HG03558 (cell line): ENCODE data around the gene GRB2.
"Not testable (repeated sequence)": the region's sequence is repeated elsewhere in the genome, so short reads cannot be mapped to it uniquely, and the experiment has no call there.

Experiments
- ATAC-seq: cut with Tn5 transposase; IDR thresholded peaks from one replicate; pipeline ENCODE4 v1.9.1; 2021; ENCODE audit warnings: moderate number of reproducible peaks; ENCODE audit not compliant: unreplicated experiment; ENCODE audit errors: extremely low read depth

The GRB2 gene

GRCh38 chr17:75405365-75406221 is at the start of gene GRB2:
TSS of gene GRB2 (minus strand) at chr17:75405678. CDS start at chr17:75393628, 12,050 bp downstream.
- peak; percentile 52 for ATAC-seq

- not testable (repeated sequence) for ATAC-seq
These were observed 49.2 kb upstream of the GRB2 start for GRCh38 chr17:75454672-75455071.

- no peak for ATAC-seq
These were observed 48.7 kb upstream of the GRB2 start for GRCh38 chr17:75454193-75454592.

GRCh38 chr17:75450270-75450669 is 44.8 kb upstream of the GRB2 start:
- no peak for ATAC-seq

GRCh38 chr17:75447951-75448856 is 42.7 kb upstream of the GRB2 start:
- ATAC-seq, result no peak

GRCh38 chr17:75445896-75446295 is 40.4 kb upstream of the GRB2 start:
- ATAC-seq, result not testable (repeated sequence)

- no peak for ATAC-seq
These were observed 39.8 kb upstream of the GRB2 start for GRCh38 chr17:75445296-75445695.

- ATAC-seq, result no peak
These were observed 37.0 kb upstream of the GRB2 start for GRCh38 chr17:75442168-75443103.

- no peak for ATAC-seq
These were observed 35.4 kb upstream of the GRB2 start for GRCh38 chr17:75440738-75441448.

- ATAC-seq, result no peak
These were observed 33.8 kb upstream of the GRB2 start for GRCh38 chr17:75439287-75439686.

GRCh38 chr17:75437404-75437803 is 31.9 kb upstream of the GRB2 start:
- not testable (repeated sequence) for ATAC-seq

GRCh38 chr17:75434433-75434832 is 29.0 kb upstream of the GRB2 start:
- ATAC-seq, result not testable (repeated sequence)

- no peak for ATAC-seq
These were observed 27.8 kb upstream of the GRB2 start for GRCh38 chr17:75433218-75433783.

- ATAC-seq, result no peak
These were observed 24.9 kb upstream of the GRB2 start for GRCh38 chr17:75430159-75430974.

- no peak for ATAC-seq
These were observed 23.3 kb upstream of the GRB2 start for GRCh38 chr17:75428543-75429469.

GRCh38 chr17:75418531-75418930 is 13.1 kb upstream of the GRB2 start:
- no peak for ATAC-seq

GRCh38 chr17:75417054-75417580 is 11.6 kb upstream of the GRB2 start:
- no peak for ATAC-seq
